HCT116 (cell line): Measurements from ENCODE around the gene YY1.

ENCODE experiments used
- FOSL1 ChIP-seq: IDR thresholded peaks from 2 replicates; pipeline ENCODE4 v1.6.1; 2012; ENCODE audit warnings: low read depth
- RAD21 ChIP-seq: IDR thresholded peaks from 2 replicates; pipeline ENCODE4 v1.6.1; 2012; ENCODE audit warnings: low read depth, mild to moderate bottlenecking
- TF ChIP-seq, protein P1 (sequence below), 3 experiments: fragments of 200-600 bp in 1 of 3; sonication (generic) in 1 of 3; IDR thresholded peaks in 2 of 3; conservative IDR thresholded peaks in 1 of 3; 2 replicates each; pipeline ENCODE4 v1.5.1; 2012 to 2017; ENCODE audit warnings: low read depth in 2 of 3, low read length in 2 of 3, antibody characterized with exemption in 1 of 3, borderline replicate concordance in 1 of 3, control low read depth in 1 of 3, mild to moderate bottlenecking in 1 of 3, mixed read lengths in 1 of 3, mixed run types in 1 of 3, moderate library complexity in 1 of 3; ENCODE audit not compliant: insufficient read depth in 1 of 3

DNA sequence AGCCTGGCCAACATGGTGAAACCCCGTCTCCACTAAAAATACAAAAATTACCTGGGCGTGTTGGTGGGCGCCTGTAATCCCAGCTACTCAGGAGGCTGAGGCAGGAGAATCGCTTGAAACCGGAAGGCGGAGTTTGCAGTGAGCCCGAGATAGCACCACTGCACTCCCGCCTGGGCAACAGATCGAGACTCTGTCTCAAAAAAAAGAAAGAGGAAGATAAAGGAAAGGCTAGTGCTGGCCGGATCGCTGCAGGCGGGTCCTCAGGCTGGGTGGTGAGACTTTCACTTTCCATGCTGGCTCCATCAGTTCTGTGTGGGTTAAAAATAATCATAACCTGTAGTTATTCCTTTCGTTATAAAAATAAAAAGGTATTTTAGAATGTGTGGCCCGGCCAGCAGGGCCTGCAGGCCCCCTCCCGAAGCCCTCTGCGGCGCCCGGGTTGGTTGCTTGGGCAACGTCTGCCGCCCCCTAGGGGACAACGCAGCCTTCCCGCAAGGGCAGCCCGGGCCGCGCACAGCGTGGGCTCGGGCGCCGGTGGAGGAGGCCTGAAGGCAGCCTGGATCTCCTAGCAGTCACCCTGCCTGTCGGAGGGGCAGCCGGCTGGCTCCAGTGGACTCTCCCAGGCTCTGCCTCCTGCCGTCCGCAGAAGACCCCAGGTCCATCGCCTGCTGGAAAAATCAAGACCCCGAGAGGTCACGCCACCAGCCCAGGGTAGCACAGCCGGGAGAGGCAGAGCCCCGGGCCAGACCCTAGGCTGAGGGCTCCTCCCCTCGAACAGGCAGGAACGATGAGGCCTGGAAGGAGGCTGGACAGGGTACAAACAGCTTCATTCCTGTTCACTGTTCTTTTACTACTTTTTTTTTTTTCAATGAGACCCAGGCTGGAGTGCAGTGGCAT, 79.2 kb downstream of the YY1 start:
- TF ChIP-seq RAD21, result no peak; the same call in 1 of the 2 replicates
- TF ChIP-seq, protein P1, sequence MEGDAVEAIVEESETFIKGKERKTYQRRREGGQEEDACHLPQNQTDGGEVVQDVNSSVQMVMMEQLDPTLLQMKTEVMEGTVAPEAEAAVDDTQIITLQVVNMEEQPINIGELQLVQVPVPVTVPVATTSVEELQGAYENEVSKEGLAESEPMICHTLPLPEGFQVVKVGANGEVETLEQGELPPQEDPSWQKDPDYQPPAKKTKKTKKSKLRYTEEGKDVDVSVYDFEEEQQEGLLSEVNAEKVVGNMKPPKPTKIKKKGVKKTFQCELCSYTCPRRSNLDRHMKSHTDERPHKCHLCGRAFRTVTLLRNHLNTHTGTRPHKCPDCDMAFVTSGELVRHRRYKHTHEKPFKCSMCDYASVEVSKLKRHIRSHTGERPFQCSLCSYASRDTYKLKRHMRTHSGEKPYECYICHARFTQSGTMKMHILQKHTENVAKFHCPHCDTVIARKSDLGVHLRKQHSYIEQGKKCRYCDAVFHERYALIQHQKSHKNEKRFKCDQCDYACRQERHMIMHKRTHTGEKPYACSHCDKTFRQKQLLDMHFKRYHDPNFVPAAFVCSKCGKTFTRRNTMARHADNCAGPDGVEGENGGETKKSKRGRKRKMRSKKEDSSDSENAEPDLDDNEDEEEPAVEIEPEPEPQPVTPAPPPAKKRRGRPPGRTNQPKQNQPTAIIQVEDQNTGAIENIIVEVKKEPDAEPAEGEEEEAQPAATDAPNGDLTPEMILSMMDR (IDR thresholded peaks at IDR 0.05 in 2 of 3, conservative IDR thresholded peaks at IDR 0.05 in 1 of 3; ENCODE audit: borderline replicate concordance in 1 of 3, insufficient read depth in 1 of 3, low read depth in 2 of 3, low read length in 2 of 3), result peak; percentile 67 to 93 (median 85); a peak in 5 of 6 replicates
- no peak for TF ChIP-seq FOSL1
